KOPT-K1 (cell line): ENCODE results near the gene TMTC4.
"Not testable (repeated sequence)": the region's sequence is repeated elsewhere in the genome, so short reads cannot be mapped to it uniquely, and the experiment has no call there.

ENCODE experiments used
- H3K27ac ChIP-seq: fragments of 200-600 bp; sonication (generic); 2 replicates; pipeline ENCODE4 v1.5.1; 2016; ENCODE audit warnings: antibody characterized with exemption, mild to moderate bottlenecking, low read depth, low read length; ENCODE audit not compliant: poor library complexity, severe bottlenecking
- H3K36me3 ChIP-seq: fragments of 200-600 bp; sonication (generic); 2 replicates; pipeline ENCODE4 v1.5.1; 2017; ENCODE audit warnings: antibody characterized with exemption, mild to moderate bottlenecking, low read length, moderate library complexity; ENCODE audit not compliant: insufficient read depth
- H3K9me3 ChIP-seq: fragments of 200-600 bp; sonication (generic); 2 replicates; pipeline ENCODE4 v1.5.1; 2017; ENCODE audit warnings: antibody characterized with exemption, low read length, mild to moderate bottlenecking; ENCODE audit not compliant: insufficient read depth, poor library complexity, severe bottlenecking

Gene TMTC4

GRCh38 chr13:100596516-100596915 lies 78.1 kb downstream of the TMTC4 start:
- H3K27ac ChIP-seq = no peak overlapping the region
- no peaks in the 10 kb centered on the region for H3K9me3 ChIP-seq
- no peaks in the 10 kb centered on the region for H3K36me3 ChIP-seq

- Histone ChIP-seq H3K27ac (no peak overlapping the region), H3K9me3 (no peaks in the 10 kb centered on the region), H3K36me3 (no peaks in the 10 kb centered on the region)
These were observed 79.9 kb downstream of the TMTC4 start for GRCh38 chr13:100594731-100595130.

- Histone ChIP-seq H3K27ac (no peak overlapping the region), H3K9me3 (no peaks in the 10 kb centered on the region), H3K36me3 (no peaks in the 10 kb centered on the region)
These were observed 80.3 kb downstream of the TMTC4 start for GRCh38 chr13:100594255-100594654.

- Histone ChIP-seq H3K9me3 (no peaks in the 10 kb centered on the region), H3K36me3 (no peaks in the 10 kb centered on the region), H3K27ac (peak overlapping the region; percentile 75)
These were observed 85.3 kb downstream of the TMTC4 start for GRCh38 chr13:100589178-100589725.

GRCh38 chr13:100588331-100589177 lies 86.0 kb downstream of the TMTC4 start, which contains the start of gene GGACT:
Gene GGACT (minus strand): TSS chr13:100588789. CDS start chr13:100532591, 56,198 bp downstream.
- peak within 1 kb of the TSS; percentile 75 for H3K27ac ChIP-seq
- H3K9me3 ChIP-seq = no peaks in the 10 kb centered on the region
- no peaks in the 10 kb centered on the region for H3K36me3 ChIP-seq

- Histone ChIP-seq H3K9me3 (no peaks in the 10 kb centered on the region), H3K27ac (no peak overlapping the region), H3K36me3 (no peaks in the 10 kb centered on the region)
These were observed 89.7 kb downstream of the TMTC4 start for GRCh38 chr13:100584896-100585295.

GRCh38 chr13:100581504-100581903 lies 93.1 kb downstream of the TMTC4 start:
- Histone ChIP-seq H3K9me3 (no peaks in the 10 kb centered on the region), H3K27ac (no peak overlapping the region), H3K36me3 (no peaks in the 10 kb centered on the region)

GRCh38 chr13:100581030-100581429 lies 93.6 kb downstream of the TMTC4 start:
- Histone ChIP-seq H3K27ac (no peak overlapping the region), H3K36me3 (no peaks in the 10 kb centered on the region), H3K9me3 (no peaks in the 10 kb centered on the region)

GRCh38 chr13:100580045-100580444 lies 94.5 kb downstream of the TMTC4 start:
- H3K9me3 ChIP-seq = no peaks in the 10 kb centered on the region
- H3K27ac ChIP-seq = no peak overlapping the region
- H3K36me3 ChIP-seq = no peaks in the 10 kb centered on the region

- not testable (repeated sequence) for H3K27ac ChIP-seq, H3K9me3 ChIP-seq, H3K36me3 ChIP-seq
These were observed 97.4 kb downstream of the TMTC4 start for GRCh38 chr13:100577239-100577638.

GRCh38 chr13:100573121-100573520 lies 101.5 kb downstream of the TMTC4 start:
- H3K27ac ChIP-seq = no peak overlapping the region
- H3K36me3 ChIP-seq = no peaks in the 10 kb centered on the region
- H3K9me3 ChIP-seq = no peaks in the 10 kb centered on the region

- H3K9me3 ChIP-seq = peaks cover 6% of the 10 kb centered on the region
- no peaks in the 10 kb centered on the region for H3K36me3 ChIP-seq
- no peak overlapping the region for H3K27ac ChIP-seq
These were observed 108.1 kb downstream of the TMTC4 start for GRCh38 chr13:100566543-100566942.

GRCh38 chr13:100565286-100565685 lies 109.3 kb downstream of the TMTC4 start:
- Histone ChIP-seq H3K9me3 (peaks cover 6% of the 10 kb centered on the region), H3K27ac (no peak overlapping the region), H3K36me3 (no peaks in the 10 kb centered on the region)

GRCh38 chr13:100564444-100565223 lies 110.0 kb downstream of the TMTC4 start:
- no peak overlapping the region for H3K27ac ChIP-seq
- H3K9me3 ChIP-seq = peaks cover 6% of the 10 kb centered on the region
- no peaks in the 10 kb centered on the region for H3K36me3 ChIP-seq

- no peak overlapping the region for H3K27ac ChIP-seq
- peaks cover 6% of the 10 kb centered on the region for H3K9me3 ChIP-seq
- no peaks in the 10 kb centered on the region for H3K36me3 ChIP-seq
These were observed 110.8 kb downstream of the TMTC4 start for GRCh38 chr13:100563779-100564178.
